GM12878 (cell line): ENCODE results near the gene SEMA3B. TPM values are rescaled to one million over a fixed set of nuclear protein-coding genes. Genes with fewer than 3 reads are reported as not detected.
A peak's percentile ranks its signal among the peaks of the same experiment; 100 is the strongest.

ENCODE experiments used
- ATAC-seq: fragments of 200-7000 bp; cut with Tn5 transposase; 3 replicates; pipeline ENCODE4 v1.9.1; 2020; ENCODE audit warnings: mild to moderate bottlenecking, moderate library complexity
- BruUV-seq: library from RNA; stranded (reverse); fragments of 400-500 nt; replicated peaks from 2 replicates; lab custom pipeline; 2021; lab: Mats Ljungman, UMichigan
- CTCF ChIA-PET: fragments of 300-600 bp; sonication (Branson Sonifier 250); formaldehyde crosslinking; extraction: SDS; loops from one replicate; lab custom pipeline; 2021; ENCODE audit warnings: inconsistent platforms; lab: Yijun Ruan, JAX
- POLR2A ChIA-PET: fragments of 350-600 bp; formaldehyde crosslinking; extraction: SDS; loops from one replicate; lab custom pipeline; 2021; ENCODE audit warnings: inconsistent platforms; lab: Charles Lee
- RAD21 ChIA-PET: fragments of 300-600 bp; sonication (Branson Sonifier 250); formaldehyde crosslinking; loops from one replicate; lab custom pipeline; 2023; ENCODE audit warnings: antibody characterized with exemption; ENCODE audit not compliant: unreplicated experiment; lab: Charles Lee
- SMC1A ChIA-PET: fragments of 300-600 bp; sonication (Branson Sonifier 250); formaldehyde crosslinking; loops from one replicate; lab custom pipeline; 2023; ENCODE audit not compliant: unreplicated experiment, uncharacterized antibody; lab: Charles Lee
- DNase-seq: peaks from one replicate; pipeline ENCODE4 v3.0.0-alpha.2; 2011; ENCODE audit warnings: low read depth, low spot score
- FAIRE-seq: peaks from 3 replicates; lab custom pipeline; 2011; peaks lifted over from hg19 to GRCh38; lab: Jason Lieb, UNC
- H2AFZ ChIP-seq: 2 replicates; pipeline ENCODE4 v1.6.0; 2011; ENCODE audit warnings: low read depth, low read length, control low read depth; ENCODE audit not compliant: control insufficient read depth
- H3K27ac ChIP-seq: 2 replicates; pipeline ENCODE4 v1.5.1; 2011; ENCODE audit warnings: control low read depth; ENCODE audit not compliant: control insufficient read depth, insufficient read depth
- H3K27me3 ChIP-seq, 2 experiments: replicated peaks in 1 of 2; 2 replicates each; pipeline versions ENCODE4 v1.6.0 to v1.6.1; 2011; ENCODE audit warnings: low read length in 1 of 2; ENCODE audit not compliant: control insufficient read depth in 2 of 2, insufficient read depth in 2 of 2
- H3K36me3 ChIP-seq, 2 experiments: 2 replicates each; pipeline ENCODE4 v1.5.1; 2011; ENCODE audit warnings: low read length in 1 of 2; ENCODE audit not compliant: control insufficient read depth in 2 of 2, insufficient read depth in 2 of 2
- H3K4me1 ChIP-seq: 2 replicates; pipeline ENCODE4 v1.6.1; 2011; ENCODE audit warnings: mild to moderate bottlenecking, low read length, moderate library complexity, mixed read lengths; ENCODE audit not compliant: control insufficient read depth, insufficient read depth
- H3K4me2 ChIP-seq: 2 replicates; pipeline ENCODE4 v1.6.0; 2011; ENCODE audit warnings: control low read depth; ENCODE audit not compliant: control insufficient read depth, insufficient read depth
- H3K4me3 ChIP-seq: fragments of 200-600 bp; sonication (generic); 2 replicates; pipeline ENCODE4 v1.5.1; 2016
- H3K79me2 ChIP-seq: 2 replicates; pipeline ENCODE4 v1.6.0; 2011; ENCODE audit warnings: low read length; ENCODE audit not compliant: control insufficient read depth, insufficient read depth
- H3K9ac ChIP-seq: 2 replicates; pipeline ENCODE4 v1.8.0; 2011; ENCODE audit warnings: low read length, control low read depth, mixed read lengths; ENCODE audit not compliant: control insufficient read depth, insufficient read depth
- H3K9me3 ChIP-seq: replicated peaks from 3 replicates; pipeline ENCODE4 v1.5.1; 2011; ENCODE audit warnings: mild to moderate bottlenecking, low read length; ENCODE audit not compliant: control insufficient read depth, insufficient read depth
- H4K20me1 ChIP-seq: 2 replicates; pipeline ENCODE4 v1.6.0; 2011; ENCODE audit not compliant: control insufficient read depth, insufficient read depth
- ATF2 ChIP-seq: IDR thresholded peaks from 2 replicates; pipeline ENCODE4 v1.6.1; 2012; ENCODE audit warnings: low read length, inconsistent platforms
- BCLAF1 ChIP-seq: fragments of 450-650 bp; IDR thresholded peaks from 2 replicates; pipeline ENCODE4 v1.6.1; 2017; ENCODE audit warnings: antibody characterized with exemption, mild to moderate bottlenecking, moderate library complexity
- ETV6 ChIP-seq, 2 experiments: fragments of 450-650 bp in 1 of 2; IDR thresholded peaks in 1 of 2; conservative IDR thresholded peaks in 1 of 2; 2 replicates each; pipeline ENCODE4 v1.6.1; 2014; ENCODE audit warnings: antibody characterized with exemption in 1 of 2, borderline replicate concordance in 1 of 2, low read depth in 1 of 2, mild to moderate bottlenecking in 1 of 2, moderate library complexity in 1 of 2
- EZH2 ChIP-seq: IDR thresholded peaks from 2 replicates; pipeline ENCODE4 v1.6.1; 2012; ENCODE audit warnings: low read depth, mild to moderate bottlenecking, control low read depth, inconsistent platforms, low read length, borderline replicate concordance; ENCODE audit not compliant: control insufficient read depth
- KAT2A ChIP-seq: conservative IDR thresholded peaks from 2 replicates; pipeline ENCODE4 v1.6.1; 2011; ENCODE audit warnings: low read depth, low read length; ENCODE audit not compliant: control insufficient read depth
- MEF2A ChIP-seq: IDR thresholded peaks from 2 replicates; pipeline ENCODE4 v1.6.1; 2011; ENCODE audit warnings: low read depth, mild to moderate bottlenecking, low read length, moderate library complexity; ENCODE audit not compliant: insufficient read depth
- MEF2B ChIP-seq: fragments of 450-650 bp; IDR thresholded peaks from 2 replicates; pipeline ENCODE4 v1.6.1; 2018; ENCODE audit warnings: mild to moderate bottlenecking, moderate library complexity; ENCODE audit not compliant: partially characterized antibody, poor library complexity, severe bottlenecking
- MLLT1 ChIP-seq: fragments of 450-650 bp; IDR thresholded peaks from 2 replicates; pipeline ENCODE4 v1.6.1; 2016; ENCODE audit warnings: mild to moderate bottlenecking
- MYC ChIP-seq: IDR thresholded peaks from 2 replicates; pipeline ENCODE4 v1.6.1; 2011; ENCODE audit warnings: mild to moderate bottlenecking, low read length, moderate library complexity, inconsistent platforms; ENCODE audit not compliant: insufficient read depth, insufficient replicate concordance, insufficient read length, severe bottlenecking
- NRF1 ChIP-seq: conservative IDR thresholded peaks from 2 replicates; pipeline ENCODE4 v1.6.1; 2011; ENCODE audit warnings: mild to moderate bottlenecking, low read depth, low read length, improper control_type of control experiment
- POLR2AphosphoS2 ChIP-seq: IDR thresholded peaks from 2 replicates; pipeline ENCODE4 v1.6.1; 2011; ENCODE audit warnings: low read depth, mild to moderate bottlenecking, low read length, improper control_type of control experiment, moderate library complexity
- SREBF1 ChIP-seq: IDR thresholded peaks from 2 replicates; pipeline ENCODE4 v1.6.1; 2012; ENCODE audit warnings: mild to moderate bottlenecking, low read length
- SRF ChIP-seq, 2 experiments: IDR thresholded peaks; 2 replicates each; pipeline ENCODE4 v1.6.1; 2011; ENCODE audit warnings: low read depth in 2 of 2, low read length in 2 of 2, mild to moderate bottlenecking in 1 of 2, moderate library complexity in 1 of 2
- TARDBP ChIP-seq: IDR thresholded peaks from 2 replicates; pipeline ENCODE4 v1.6.1; 2016; ENCODE audit warnings: borderline replicate concordance
- YBX1 ChIP-seq: fragments of 450-650 bp; IDR thresholded peaks from 2 replicates; pipeline ENCODE4 v1.6.1; 2016; ENCODE audit warnings: antibody characterized with exemption
- WGBS: methylation state at CpG from one replicate; pipeline ENCODE4 v1.1.6; 2016; ENCODE audit warnings: low lambda C conversion rate; ENCODE audit not compliant: insufficient replicate concordance, insufficient coverage; ENCODE audit errors: missing lambda C conversion rate; 5-methylcytosine and 5-hydroxymethylcytosine counted together
- in situ Hi-C: fragments of 300-500 bp; cut with MboI; formaldehyde crosslinking; loops from 9 replicates; pipeline ENCODE4 v1.14.3; 2018; ENCODE audit warnings: mixed read lengths
- intact Hi-C: fragments of 100-400 bp; cut with micrococcal nuclease; formaldehyde crosslinking; loops from one replicate; pipeline ENCODE4 v1.14.2; 2022; ENCODE audit not compliant: unreplicated experiment
- polyA plus RNA-seq, 11 experiments: library from polyadenylated mRNA; depleted of rRNA in 4 of 11; unstranded in 6 of 11; stranded (reverse) in 5 of 11; fragments of >200 nt; fragmentation: Nextera tagmentation in 4 of 11; fragmentation: Illumina TruSeq in 1 of 11; extraction: Ambion mirVana in 4 of 11; extraction: Trizol in 1 of 11; gene quantifications; 1 replicate in 1 of 11; 2 replicates in 10 of 11; pipeline versions ENCODE4 v1.2.1 to v1.2.3, GENCODE V29; 2011 to 2016; ENCODE audit warnings: inconsistent platforms in 2 of 11, missing spikeins in 2 of 11, low read depth in 1 of 11
- total RNA-seq, 4 experiments: library from RNA; depleted of rRNA in 3 of 4; stranded (reverse); fragments of >200 nt in 3 of 4; fragmentation: Illumina TruSeq in 1 of 4; extraction: Trizol in 1 of 4; gene quantifications; 2 replicates each; pipeline versions ENCODE4 v1.2.1 to v1.2.3, GENCODE V29; 2013 to 2021

Gene SEMA3B
- total and polyA plus RNA-seq, 10 of the 15 experiments (the other 5 are each of a cell fraction or from before 2014, with no cell fraction given), result 0.06 to 0.59 (median 0.14) TPM; not detected in 2

GRCh38 chr3:50227390-50228183 lies 41.4 kb upstream of the SEMA3B start:
- peaks cover 19% of the 10 kb centered on the region for H3K4me1 ChIP-seq
- H3K27ac ChIP-seq, result peak overlapping the region; percentile 82
- no peaks in the 10 kb centered on the region; the same call in 1 of the 2 replicates for H3K79me2 ChIP-seq
- H3K9me3 ChIP-seq, result no peaks in the 10 kb centered on the region
- BruUV-seq, result TSS peak; percentile 90
- POLR2A ChIA-PET, result interaction anchor here (0.7 to 3.7 kb wide), 10 partner anchors 10 to 1835 kb away, joined by 3 to 38 read pairs (median 5); partner anchors contain the start of gene GNAI2
- H3K4me3 ChIP-seq, result peak overlapping the region; percentile 85
- RAD21 ChIA-PET, result interaction anchor here (0.5 to 6.8 kb wide), 13 partner anchors 8 to 1625 kb away, joined by 3 to 73 read pairs (median 6); partner anchors contain the start of genes GNAI2 and GNAT1
- no peaks in the 10 kb centered on the region; a peak in 1 of 4 replicates for H3K36me3 ChIP-seq
- peak overlapping the region; percentile 100 for H3K4me2 ChIP-seq
- SMC1A ChIA-PET, result interaction anchor here (0.8 to 5.1 kb wide), 9 partner anchors 12 to 72 kb away, joined by 3 to 51 read pairs (median 6); partner anchors contain the start of genes GNAT1, HYAL3 and NAA80
- intact Hi-C loops (loop anchor here (1.0 kb wide), 3 partner anchors 19 to 97 kb away; no protein-coding TSS in a partner anchor), in situ Hi-C loops (loop anchor here (5.0 kb wide), 1 partner anchor 35 kb away; the partner anchor contains the start of gene GNAT1)
- peak overlapping the region; percentile 86 for H3K9ac ChIP-seq
- H4K20me1 ChIP-seq, result no peaks in the 10 kb centered on the region
- CTCF ChIA-PET, result interaction anchor here (0.6 to 7.4 kb wide), 20 partner anchors 9 to 384 kb away, joined by 3 to 149 read pairs (median 6); partner anchors contain the start of genes CISH, GNAI2, GNAT1 and HYAL3
- ATAC-seq (peak; percentile 91), FAIRE-seq (peak; percentile 66), DNase-seq (peak; percentile 61)
- WGBS, result under 1% methylated on average over 37 of the region's 51 CpGs
- peak overlapping the region; percentile 95 for H2AFZ ChIP-seq
- H3K27me3 ChIP-seq, result no peaks in the 10 kb centered on the region
- TF ChIP-seq ATF2 (no peak), NRF1 (no peak), MEF2A (peak; percentile 76; the same call in 1 of the 2 replicates), KAT2A (no peak), BCLAF1 (no peak), YBX1 (no peak), ETV6 (conservative IDR thresholded peaks at IDR 0.05 in 1 of 2, IDR thresholded peaks at IDR 0.05 in 1 of 2; ENCODE audit: borderline replicate concordance in 1 of 2, low read depth in 1 of 2) (0 out of 4 replicates have a peak, but pooled peaks of 1 of the 2 experiments have one; percentile 21), MYC (no peak), EZH2 (no peak), SRF (IDR thresholded peaks at IDR 0.05; ENCODE audit: low read depth in 2 of 2, low read length in 2 of 2) (peak in 1 of 2 experiments; percentile 72; a peak in 2 of 4 replicates), MEF2B (peak; percentile 90), POLR2AphosphoS2 (no peak), TARDBP (0 out of 2 replicates have a peak, but pooled peaks have one; percentile 68), MLLT1 (no peak), SREBF1 (no peak)
